Naive thymus-derived CD8-positive, alpha-beta T cell (primary cell): Measurements from ENCODE around the gene INHBE. TPM values are rescaled to one million over a fixed set of nuclear protein-coding genes. Genes with fewer than 3 reads are reported as not detected.
"Not testable (repeated sequence)": the region's sequence is repeated elsewhere in the genome, so short reads cannot be mapped to it uniquely, and the experiment has no call there.

Experiments
- ATAC-seq, 2 donors: fragments of 150-1000 bp; cut with Tn5 transposase in 1 of 2; sonication (Bioruptor Pico), chemical (Tn5 transposase) in 1 of 2; 1 replicate in 1 of 2; 2 replicates in 1 of 2; pipeline ENCODE4 v1.10.0; 2021; ENCODE audit warnings: mild to moderate bottlenecking in 2 of 2, moderate library complexity in 2 of 2
- POLR2A ChIA-PET: fragments of 350-600 bp; sonication (Branson Sonifier 250); formaldehyde crosslinking; loops from one replicate; lab custom pipeline; 2021; ENCODE audit warnings: antibody characterized with exemption; lab: Charles Lee
- DNase-seq, 10 donors: peaks; one replicate each; pipeline versions ENCODE4 v3.0.0 to v3.0.0-alpha.2; 2020 to 2022
- H3K27ac Mint-ChIP-seq, 10 donors: one replicate each; pipeline ENCODE4 v1.8.0; 2020 to 2022; ENCODE audit warnings: mild to moderate bottlenecking in 10 of 10, mixed read lengths in 10 of 10, moderate library complexity in 4 of 10, inconsistent platforms in 1 of 10
- H3K27me3 Mint-ChIP-seq, 5 donors: one replicate each; pipeline ENCODE4 v1.8.0; 2021 to 2022; ENCODE audit warnings: mixed read lengths in 5 of 5
- H3K36me3 Mint-ChIP-seq, 3 donors: one replicate each; pipeline ENCODE4 v1.8.0; 2020 to 2022; ENCODE audit warnings: mixed read lengths in 3 of 3, mild to moderate bottlenecking in 2 of 3, inconsistent platforms in 1 of 3
- H3K4me1 Mint-ChIP-seq, 4 donors: one replicate each; pipeline ENCODE4 v1.8.0; 2021 to 2022; ENCODE audit warnings: mixed read lengths in 4 of 4
- H3K4me3 Mint-ChIP-seq, 10 donors: one replicate each; pipeline ENCODE4 v1.8.0; 2020 to 2022; ENCODE audit warnings: mild to moderate bottlenecking in 10 of 10, mixed read lengths in 10 of 10, moderate library complexity in 6 of 10, inconsistent platforms in 1 of 10
- H3K9me3 Mint-ChIP-seq, 9 donors: one replicate each; pipeline ENCODE4 v1.8.0; 2020 to 2022; ENCODE audit warnings: mixed read lengths in 9 of 9, mild to moderate bottlenecking in 3 of 9, inconsistent platforms in 1 of 9, moderate library complexity in 1 of 9
- polyA plus RNA-seq, 3 donors: library from polyadenylated mRNA; unstranded; fragments of 300-500 nt; fragmentation: Illumina TruSeq; gene quantifications; one replicate each; pipeline ENCODE4 v1.2.3, GENCODE V29; 2021
- total RNA-seq, 8 experiments: library from RNA in 2 of 8; stranded (reverse) in 2 of 8; gene quantifications; one replicate each; pipeline ENCODE4 v1.2.3 and lab custom pipeline; 2021 to 2026

Gene INHBE
- total and polyA plus RNA-seq, 5 experiments from 2014 or later = 0.16 TPM; not detected in 4

GRCh38 chr12:57506541-57506940 is 51.4 kb downstream of the INHBE start:
- POLR2A ChIA-PET = interaction anchor here (0.9 kb wide), 1 partner anchor 14 kb away, joined by 4 read pairs; the partner anchor contains the start of gene DDIT3
- ATAC-seq, H3K4me1 Mint-ChIP-seq, H3K27me3 Mint-ChIP-seq, H3K4me3 Mint-ChIP-seq, DNase-seq, H3K9me3 Mint-ChIP-seq, H3K27ac Mint-ChIP-seq: not testable (repeated sequence)
- peaks cover 0 to 71% (median 18%) of the 10 kb centered on the region in 3 donors for H3K36me3 Mint-ChIP-seq

Other genes starting within 250 kb of the INHBE start
- gene NXPH4, start 238.5 kb upstream of the INHBE start, total RNA-seq = under 1 TPM; 0.41 to 0.55 TPM
- gene NXPH4, start 238.5 kb upstream of the INHBE start, polyA plus RNA-seq = not detected
- 10 to 100 TPM; 45.2 to 45.3 TPM for gene SHMT2, start 225.6 kb upstream of the INHBE start, total RNA-seq
- 10 to 100 TPM; 27.3 to 31.2 (median 28.8) TPM for gene SHMT2, start 225.6 kb upstream of the INHBE start, polyA plus RNA-seq
- 1 to 10 TPM; 2.5 to 2.6 TPM for gene STAC3, start 204.1 kb upstream of the INHBE start, total RNA-seq
- gene STAC3, start 204.1 kb upstream of the INHBE start, polyA plus RNA-seq = not detected
- gene R3HDM2, start 24.3 kb upstream of the INHBE start, total RNA-seq = 100 to 1,000 TPM; 104 to 115 TPM
- 10 to 100 TPM in 1 of 3 donors, 1 to 10 TPM in 2; 5.4 to 17.3 (median 7.4) TPM for gene R3HDM2, start 24.3 kb upstream of the INHBE start, polyA plus RNA-seq
- under 1 TPM; 0.18 to 0.19 TPM for gene INHBC, start 20.5 kb upstream of the INHBE start, total RNA-seq
- gene INHBC, start 20.5 kb upstream of the INHBE start, polyA plus RNA-seq = not detected
- 1 to 10 TPM; 1.9 to 2.7 TPM for gene GLI1, start 4.5 kb downstream of the INHBE start, total RNA-seq
- gene GLI1, start 4.5 kb downstream of the INHBE start, polyA plus RNA-seq = not detected
- 100 to 1,000 TPM; 287 to 291 TPM for gene ARHGAP9, start 24.6 kb downstream of the INHBE start, total RNA-seq
- gene ARHGAP9, start 24.6 kb downstream of the INHBE start, polyA plus RNA-seq = 100 to 1,000 TPM; 136 to 240 (median 150) TPM
- 100 to 1,000 TPM; 368 to 386 TPM for gene MARS1, start 32.8 kb downstream of the INHBE start, total RNA-seq
- gene MARS1, start 32.8 kb downstream of the INHBE start, polyA plus RNA-seq = 10 to 100 TPM; 81.0 to 93.5 (median 91.9) TPM
- 10 to 100 TPM; 88.0 to 89.5 TPM for gene DDIT3, start 65.2 kb downstream of the INHBE start, total RNA-seq
- 10 to 100 TPM; 13.1 to 18.7 (median 15.5) TPM for gene DDIT3, start 65.2 kb downstream of the INHBE start, polyA plus RNA-seq
- 100 to 1,000 TPM in 1 of 2 experiments, 10 to 100 TPM in 1; 98.5 to 104 TPM for gene MBD6, start 67.5 kb downstream of the INHBE start, total RNA-seq
- 1 to 10 TPM in 2 of 3 donors, under 1 TPM in 1; 0.38 to 2.5 (median 2.1) TPM for gene MBD6, start 67.5 kb downstream of the INHBE start, polyA plus RNA-seq
- 10 to 100 TPM; 69.0 to 70.5 TPM for gene DCTN2, start 91.9 kb downstream of the INHBE start, total RNA-seq
- 10 to 100 TPM; 60.6 to 67.8 (median 67.7) TPM for gene DCTN2, start 91.9 kb downstream of the INHBE start, polyA plus RNA-seq
- 1 to 10 TPM; 1.5 to 2.3 TPM for gene KIF5A, start 94.7 kb downstream of the INHBE start, total RNA-seq
- gene KIF5A, start 94.7 kb downstream of the INHBE start, polyA plus RNA-seq = under 1 TPM in 2 of 3 donors, not detected in 1; 0.17 to 0.20 TPM
- 10 to 100 TPM; 23.4 to 24.8 TPM for gene PIP4K2C, start 135.9 kb downstream of the INHBE start, total RNA-seq
- gene PIP4K2C, start 135.9 kb downstream of the INHBE start, polyA plus RNA-seq = 10 to 100 TPM; 10.9 to 24.6 (median 22.7) TPM
- gene DTX3, start 149.5 kb downstream of the INHBE start, total RNA-seq = 10 to 100 TPM; 36.2 to 36.3 TPM
- 1 to 10 TPM; 4.9 to 9.4 (median 7.7) TPM for gene DTX3, start 149.5 kb downstream of the INHBE start, polyA plus RNA-seq
- under 1 TPM; 0.27 to 0.55 TPM for gene ARHGEF25, start 156.1 kb downstream of the INHBE start, total RNA-seq
- not detected for gene ARHGEF25, start 156.1 kb downstream of the INHBE start, polyA plus RNA-seq
- gene B4GALNT1, start 177.9 kb downstream of the INHBE start, total RNA-seq = under 1 TPM in 1 of 2 experiments, not detected in 1; 0.30 TPM
- not detected for gene B4GALNT1, start 177.9 kb downstream of the INHBE start, polyA plus RNA-seq
- gene OS9, start 238.8 kb downstream of the INHBE start, total RNA-seq = 100 to 1,000 TPM; 158 to 166 TPM
- gene OS9, start 238.8 kb downstream of the INHBE start, polyA plus RNA-seq = 10 to 100 TPM; 53.6 to 56.3 (median 53.6) TPM